Keratinocyte (primary cell): ENCODE results near the gene BASP1. TPM values are rescaled to one million over a fixed set of nuclear protein-coding genes. Genes with fewer than 3 reads are reported as not detected.

ENCODE experiments used
- DNase-seq: peaks from one replicate; pipeline ENCODE4 v3.0.0-alpha.2; 2011; ENCODE audit warnings: low read depth, missing footprints, low spot score
- FAIRE-seq: peaks from 2 replicates; lab custom pipeline; 2011; peaks lifted over from hg19 to GRCh38; lab: Jason Lieb, UNC
- H2AFZ ChIP-seq: 2 replicates; pipeline ENCODE4 v1.6.0; 2012; ENCODE audit warnings: low read length, control low read depth, inconsistent platforms; ENCODE audit not compliant: control insufficient read depth
- H3K27ac ChIP-seq: 2 replicates; pipeline ENCODE4 v1.5.1; 2011; ENCODE audit warnings: low read length; ENCODE audit not compliant: control insufficient read depth, insufficient read depth
- H3K27me3 ChIP-seq: 3 replicates; pipeline ENCODE4 v1.6.0; 2011; ENCODE audit warnings: low read length; ENCODE audit not compliant: control insufficient read depth, insufficient read depth; ENCODE audit errors: extremely low read depth
- H3K36me3 ChIP-seq, 2 experiments: 2 replicates in 1 of 2; 3 replicates in 1 of 2; pipeline ENCODE4 v1.5.1; 2011; ENCODE audit warnings: low read length in 2 of 2, mild to moderate bottlenecking in 1 of 2; ENCODE audit not compliant: control insufficient read depth in 2 of 2, insufficient read depth in 2 of 2; ENCODE audit errors: extremely low read depth in 1 of 2
- H3K4me1 ChIP-seq: 3 replicates; pipeline ENCODE4 v1.5.1; 2011; ENCODE audit warnings: low read length; ENCODE audit not compliant: control insufficient read depth, insufficient read depth; ENCODE audit errors: extremely low read depth
- H3K4me2 ChIP-seq: 3 replicates; pipeline ENCODE4 v1.6.0; 2011; ENCODE audit warnings: low read depth, low read length; ENCODE audit not compliant: control insufficient read depth, insufficient read depth; ENCODE audit errors: extremely low read depth
- H3K4me3 ChIP-seq, 3 experiments: fragments of 200-600 bp in 1 of 3; sonication (generic) in 1 of 3; 2 replicates in 2 of 3; 3 replicates in 1 of 3; pipeline ENCODE4 v1.5.1; 2011 to 2016; ENCODE audit warnings: low read length in 3 of 3, mild to moderate bottlenecking in 3 of 3, control low read depth in 2 of 3, inconsistent platforms in 1 of 3, low read depth in 1 of 3, mixed read lengths in 1 of 3, mixed run types in 1 of 3, moderate library complexity in 1 of 3; ENCODE audit not compliant: control insufficient read depth in 2 of 3, insufficient read depth in 2 of 3; ENCODE audit errors: extremely low read depth in 1 of 3
- H3K79me2 ChIP-seq: 2 replicates; pipeline ENCODE4 v1.6.0; 2012; ENCODE audit warnings: low read length; ENCODE audit not compliant: control insufficient read depth, insufficient read depth
- H3K9ac ChIP-seq: 3 replicates; pipeline ENCODE4 v1.6.0; 2011; ENCODE audit warnings: low read length; ENCODE audit not compliant: control insufficient read depth, insufficient read depth; ENCODE audit errors: extremely low read depth
- H3K9me1 ChIP-seq: 3 replicates; pipeline ENCODE4 v1.6.0; 2011; ENCODE audit warnings: low read length; ENCODE audit not compliant: control insufficient read depth, insufficient read depth; ENCODE audit errors: extremely low read depth
- H3K9me3 ChIP-seq: 2 replicates; pipeline ENCODE4 v1.5.1; 2012; ENCODE audit warnings: low read depth, low read length; ENCODE audit not compliant: control insufficient read depth
- H4K20me1 ChIP-seq: 3 replicates; pipeline ENCODE4 v1.6.0; 2011; ENCODE audit warnings: low read length; ENCODE audit not compliant: control insufficient read depth, insufficient read depth; ENCODE audit errors: extremely low read depth
- EZH2 ChIP-seq: IDR thresholded peaks from one replicate; pipeline ENCODE4 v1.6.1; 2012; ENCODE audit warnings: inconsistent platforms, mild to moderate bottlenecking, low read length, moderate library complexity
- dilution Hi-C: fragments of 300-500 bp; cut with MboI; formaldehyde crosslinking; loops from one replicate; pipeline ENCODE4 v1.7.0; 2020; ENCODE audit warnings: low sequenced_read_pairs; ENCODE audit not compliant: extremely low pct_ligation_motif_present
- polyA plus RNA-seq, 5 experiments: library from polyadenylated mRNA; depleted of rRNA in 3 of 5; stranded (reverse) in 3 of 5; stranded (forward) in 1 of 5; unstranded in 1 of 5; fragments of >200 nt; gene quantifications; 1 replicate in 1 of 5; 2 replicates in 3 of 5; 3 replicates in 1 of 5; pipeline versions ENCODE4 v1.2.1 to v1.2.3, GENCODE V29; 2011 to 2012; ENCODE audit warnings: missing spikeins in 2 of 5, low read depth in 1 of 5, low replicate concordance in 1 of 5
- TF ChIP-seq, protein P1 (sequence below), 3 experiments: IDR thresholded peaks in 1 of 3; conservative IDR thresholded peaks in 1 of 3; optimal IDR thresholded peaks in 1 of 3; 2 replicates in 2 of 3; 3 replicates in 1 of 3; pipeline versions ENCODE3 to v1.5.1; 2011; ENCODE audit warnings: low read length in 3 of 3, mild to moderate bottlenecking in 3 of 3, moderate library complexity in 2 of 3, control low read depth in 1 of 3, inconsistent platforms in 1 of 3; ENCODE audit not compliant: insufficient read depth in 2 of 3; ENCODE audit errors: extremely low read depth in 1 of 3

BASP1 gene
- polyA plus RNA-seq, 1 donor (not counting 4 experiments of a cell fraction or from before 2014, with no cell fraction given): 127 TPM

DNA sequence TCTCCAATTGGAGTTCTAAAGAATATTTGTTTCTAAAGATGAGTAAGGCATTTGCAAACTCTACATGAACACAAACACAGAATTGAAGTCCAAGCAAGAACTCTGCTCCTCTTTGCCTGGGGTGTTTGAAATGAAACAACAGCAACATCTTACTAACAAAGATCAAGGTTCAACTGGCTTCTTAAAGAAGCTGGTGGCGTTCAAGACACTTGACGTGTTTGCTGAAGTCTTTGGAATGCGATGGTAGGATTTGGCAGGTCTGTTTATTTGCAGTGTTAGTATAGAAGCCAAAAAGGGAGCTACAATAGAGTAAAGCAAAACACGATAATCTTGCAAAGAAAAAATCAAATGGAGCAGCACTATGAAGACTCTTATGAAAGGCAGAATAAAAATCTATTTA is 94.9 kb downstream of the BASP1 start:
- Histone ChIP-seq H3K27me3 (no peaks in the 10 kb centered on the region), H3K36me3 (no peaks in the 10 kb centered on the region), H3K79me2 (no peaks in the 10 kb centered on the region), H3K4me3 (no peak overlapping the region), H3K4me1 (peaks cover 24% of the 10 kb centered on the region), H3K9me1 (no peaks in the 10 kb centered on the region), H4K20me1 (no peaks in the 10 kb centered on the region), H3K9ac (no peak overlapping the region), H2AFZ (no peak overlapping the region), H3K4me2 (no peak overlapping the region), H3K9me3 (no peaks in the 10 kb centered on the region), H3K27ac (no peak overlapping the region)
- no peak for DNase-seq
- FAIRE-seq: no peak
- dilution Hi-C loops: no loop called here
- TF ChIP-seq, protein P1, sequence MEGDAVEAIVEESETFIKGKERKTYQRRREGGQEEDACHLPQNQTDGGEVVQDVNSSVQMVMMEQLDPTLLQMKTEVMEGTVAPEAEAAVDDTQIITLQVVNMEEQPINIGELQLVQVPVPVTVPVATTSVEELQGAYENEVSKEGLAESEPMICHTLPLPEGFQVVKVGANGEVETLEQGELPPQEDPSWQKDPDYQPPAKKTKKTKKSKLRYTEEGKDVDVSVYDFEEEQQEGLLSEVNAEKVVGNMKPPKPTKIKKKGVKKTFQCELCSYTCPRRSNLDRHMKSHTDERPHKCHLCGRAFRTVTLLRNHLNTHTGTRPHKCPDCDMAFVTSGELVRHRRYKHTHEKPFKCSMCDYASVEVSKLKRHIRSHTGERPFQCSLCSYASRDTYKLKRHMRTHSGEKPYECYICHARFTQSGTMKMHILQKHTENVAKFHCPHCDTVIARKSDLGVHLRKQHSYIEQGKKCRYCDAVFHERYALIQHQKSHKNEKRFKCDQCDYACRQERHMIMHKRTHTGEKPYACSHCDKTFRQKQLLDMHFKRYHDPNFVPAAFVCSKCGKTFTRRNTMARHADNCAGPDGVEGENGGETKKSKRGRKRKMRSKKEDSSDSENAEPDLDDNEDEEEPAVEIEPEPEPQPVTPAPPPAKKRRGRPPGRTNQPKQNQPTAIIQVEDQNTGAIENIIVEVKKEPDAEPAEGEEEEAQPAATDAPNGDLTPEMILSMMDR (optimal IDR thresholded peaks at IDR 0.05 in 1 of 3, IDR thresholded peaks at IDR 0.05 in 1 of 3, conservative IDR thresholded peaks at IDR 0.05 in 1 of 3; ENCODE audit: extremely low read depth in 1 of 3, insufficient read depth in 2 of 3, low read length in 3 of 3): no peak
- no peak for TF ChIP-seq EZH2

DNA sequence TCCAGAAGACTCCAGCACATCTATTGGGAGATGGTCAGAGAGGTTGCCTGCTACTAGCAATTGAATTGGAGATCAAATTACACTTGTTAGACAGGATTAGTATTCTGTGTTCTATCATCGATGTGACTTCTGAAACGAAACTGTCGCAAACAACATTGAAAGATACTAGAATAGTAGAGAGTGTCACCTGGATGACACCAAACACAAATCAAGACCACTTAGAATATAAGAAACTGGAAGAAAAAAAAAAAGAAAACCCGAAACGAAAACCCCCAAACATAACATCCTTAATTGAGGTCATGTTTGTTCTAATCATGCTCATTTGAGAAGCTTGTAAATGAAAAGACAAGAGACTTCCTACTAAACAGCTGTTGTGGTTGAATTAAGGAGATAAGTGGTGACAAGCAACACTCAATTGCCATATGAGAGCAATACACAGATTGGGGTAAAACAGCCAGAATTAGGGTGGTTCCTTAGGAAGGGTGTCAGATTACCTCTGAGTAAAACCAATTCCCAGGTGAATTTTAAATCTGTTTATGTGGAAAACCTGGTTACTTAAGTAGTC is 97.6 kb downstream of the BASP1 start:
- Histone ChIP-seq H3K9me1 (no peaks in the 10 kb centered on the region), H3K27me3 (no peaks in the 10 kb centered on the region), H3K27ac (no peak overlapping the region), H3K9me3 (no peaks in the 10 kb centered on the region), H4K20me1 (no peaks in the 10 kb centered on the region), H3K4me2 (no peak overlapping the region), H3K9ac (no peak overlapping the region), H3K4me3 (no peak overlapping the region), H3K79me2 (no peaks in the 10 kb centered on the region), H3K4me1 (peaks cover 28% of the 10 kb centered on the region), H3K36me3 (no peaks in the 10 kb centered on the region), H2AFZ (no peak overlapping the region)
- dilution Hi-C loops: no loop called here
- no peak for DNase-seq
- no peak for TF ChIP-seq EZH2
- TF ChIP-seq, protein P1 (optimal IDR thresholded peaks at IDR 0.05 in 1 of 3, IDR thresholded peaks at IDR 0.05 in 1 of 3, conservative IDR thresholded peaks at IDR 0.05 in 1 of 3; ENCODE audit: extremely low read depth in 1 of 3, insufficient read depth in 2 of 3, low read length in 3 of 3): no peak
- FAIRE-seq: no peak
